SK-N-SH treated with all-trans-retinoic acid at 6 μM for 48 hours (cell line): ENCODE measurements around the gene C8A.

Experiments used
- ARNTL ChIP-seq: fragments of 450-650 bp; formaldehyde crosslinking; IDR thresholded peaks from 2 replicates; pipeline ENCODE4 v1.5.0; 2020; ENCODE audit warnings: low read depth, mild to moderate bottlenecking, moderate library complexity, borderline replicate concordance
- CSDC2 ChIP-seq: fragments of 250-450 bp; sonication (Bioruptor Pico); IDR thresholded peaks from 2 replicates; pipeline ENCODE4 v1.5.0; 2020; ENCODE audit warnings: mild to moderate bottlenecking, moderate library complexity
- GLIS3 ChIP-seq: fragments of 250-450 bp; sonication (Bioruptor Pico); IDR thresholded peaks from 2 replicates; pipeline ENCODE4 v1.5.0; 2020; ENCODE audit warnings: mild to moderate bottlenecking, moderate library complexity
- PATZ1 ChIP-seq: fragments of 250-450 bp; sonication (Bioruptor Pico); IDR thresholded peaks from 2 replicates; pipeline ENCODE4 v1.8.0; 2020; ENCODE audit warnings: mild to moderate bottlenecking, moderate library complexity, borderline replicate concordance
- POU6F1 ChIP-seq: fragments of 250-450 bp; sonication (Bioruptor Pico); IDR thresholded peaks from 2 replicates; pipeline ENCODE4 v1.8.0; 2021; ENCODE audit warnings: low read depth, mild to moderate bottlenecking, moderate library complexity, borderline replicate concordance
- PPARA ChIP-seq: fragments of 250-450 bp; sonication (Bioruptor Pico); IDR thresholded peaks from 2 replicates; pipeline ENCODE4 v1.5.0; 2020; ENCODE audit warnings: mild to moderate bottlenecking, borderline replicate concordance
- RARB ChIP-seq: fragments of 250-450 bp; sonication (Bioruptor Pico); IDR thresholded peaks from 2 replicates; pipeline ENCODE4 v1.8.0; 2021; ENCODE audit warnings: mild to moderate bottlenecking, moderate library complexity
- TSHZ2 ChIP-seq: fragments of 250-450 bp; sonication (Bioruptor Pico); IDR thresholded peaks from 2 replicates; pipeline ENCODE4 v1.5.0; 2020; ENCODE audit warnings: mild to moderate bottlenecking, moderate library complexity
- ZC3H10 ChIP-seq: fragments of 250-450 bp; sonication (Bioruptor Pico); IDR thresholded peaks from 2 replicates; pipeline ENCODE4 v1.5.1; 2021; ENCODE audit warnings: mild to moderate bottlenecking, moderate library complexity
- ZFP3 ChIP-seq: fragments of 250-450 bp; sonication (Bioruptor Pico); IDR thresholded peaks from 2 replicates; pipeline ENCODE4 v1.5.0; 2020; ENCODE audit warnings: mild to moderate bottlenecking, moderate library complexity
- ZFP30 ChIP-seq: fragments of 450-650 bp; formaldehyde crosslinking; IDR thresholded peaks from 2 replicates; pipeline ENCODE4 v1.5.0; 2022; ENCODE audit warnings: mild to moderate bottlenecking, moderate library complexity
- ZNF565 ChIP-seq: fragments of 450-650 bp; formaldehyde crosslinking; conservative IDR thresholded peaks from 2 replicates; pipeline ENCODE4 v1.5.0; 2020; ENCODE audit warnings: low read depth, mild to moderate bottlenecking, moderate library complexity
- ZNF8 ChIP-seq: fragments of 450-650 bp; formaldehyde crosslinking; IDR thresholded peaks from 2 replicates; pipeline ENCODE4 v1.5.0; 2020; ENCODE audit warnings: mild to moderate bottlenecking, moderate library complexity
- TF ChIP-seq, protein P1 (sequence below): fragments of 250-450 bp; sonication (Bioruptor Pico); IDR thresholded peaks from 2 replicates; pipeline ENCODE4 v1.5.1; 2021; ENCODE audit warnings: mild to moderate bottlenecking, moderate library complexity

DNA sequence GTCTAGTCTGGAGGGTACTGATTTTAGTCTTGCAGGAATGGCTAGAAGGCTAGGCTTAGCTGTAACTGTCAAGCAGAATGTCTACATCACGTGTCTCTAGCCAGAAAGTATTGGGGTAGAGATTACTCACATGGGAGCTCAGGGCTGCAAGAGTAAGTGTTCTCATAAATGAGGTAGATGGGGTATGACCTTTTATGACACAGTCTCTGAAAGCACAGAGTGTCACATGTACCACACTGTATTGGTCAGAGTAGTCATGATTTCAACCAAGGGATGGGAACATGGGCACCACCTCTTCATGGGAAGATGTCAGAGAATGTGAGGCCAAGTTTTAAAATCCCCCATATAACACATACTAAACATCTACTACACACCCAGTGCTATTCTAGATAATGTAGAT is 38.3 kb upstream of the C8A start:
- TF ChIP-seq ZC3H10 (CRISPR knock-in tag) (no peak), PATZ1 (CRISPR knock-in tag) (no peak), ARNTL (CRISPR knock-in tag) (no peak), TSHZ2 (no peak), PPARA (CRISPR knock-in tag) (no peak), RARB (CRISPR knock-in tag) (no peak), GLIS3 (CRISPR knock-in tag) (no peak), POU6F1 (CRISPR knock-in tag) (no peak), ZNF565 (CRISPR knock-in tag) (no peak), ZFP3 (CRISPR knock-in tag) (no peak), ZFP30 (CRISPR knock-in tag) (no peak), CSDC2 (CRISPR knock-in tag) (no peak), ZNF8 (CRISPR knock-in tag) (no peak)
- TF ChIP-seq, protein P1, sequence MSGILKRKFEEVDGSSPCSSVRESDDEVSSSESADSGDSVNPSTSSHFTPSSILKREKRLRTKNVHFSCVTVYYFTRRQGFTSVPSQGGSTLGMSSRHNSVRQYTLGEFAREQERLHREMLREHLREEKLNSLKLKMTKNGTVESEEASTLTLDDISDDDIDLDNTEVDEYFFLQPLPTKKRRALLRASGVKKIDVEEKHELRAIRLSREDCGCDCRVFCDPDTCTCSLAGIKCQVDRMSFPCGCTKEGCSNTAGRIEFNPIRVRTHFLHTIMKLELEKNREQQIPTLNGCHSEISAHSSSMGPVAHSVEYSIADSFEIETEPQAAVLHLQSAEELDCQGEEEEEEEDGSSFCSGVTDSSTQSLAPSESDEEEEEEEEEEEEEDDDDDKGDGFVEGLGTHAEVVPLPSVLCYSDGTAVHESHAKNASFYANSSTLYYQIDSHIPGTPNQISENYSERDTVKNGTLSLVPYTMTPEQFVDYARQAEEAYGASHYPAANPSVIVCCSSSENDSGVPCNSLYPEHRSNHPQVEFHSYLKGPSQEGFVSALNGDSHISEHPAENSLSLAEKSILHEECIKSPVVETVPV, result no peak
